ENCODE results near the gene NRM. TPM values are rescaled to one million over a fixed set of nuclear protein-coding genes. Genes with fewer than 3 reads are reported as not detected.
A peak's percentile ranks its signal among the peaks of the same experiment; 100 is the strongest.

The NRM gene
- total RNA-seq (2021; ENCODE audit: unreplicated experiment) = 13.6 TPM
- polyA plus RNA-seq (2012) = 13.3 and 18.6 TPM in 2 replicates
- Bru-seq, nascent RNA = percentile 59 among the genes with signal in this experiment
- BruChase-seq, experiment 1, labeled RNA remaining after a 6-hour chase = percentile 74 among the genes with signal in this experiment
- percentile 69 among the genes with signal in this experiment for BruChase-seq, experiment 2, labeled RNA remaining after a 2-hour chase
- long read RNA-seq, partial matches to known transcripts = 1 of 4 reads
- long read RNA-seq, other reads (novel, unspliced or antisense) = 0 of 4 reads

GRCh38 chr6:30690403-30691207 lies at the start of gene NRM:
Gene NRM, minus strand, starts transcription at chr6:30690984. Its CDS starts 10 bp downstream, at chr6:30690974.
- BruUV-seq (replicated peaks) = no TSS peak
- Histone ChIP-seq H3K9me3 (ENCODE audit: control insufficient read depth in 1 of 2, insufficient read depth in 1 of 2, low read depth in 1 of 2, low read length in 2 of 2) (no peaks in the 10 kb centered on the region), H4K20me1 (ENCODE audit: insufficient read depth) (no peaks in the 10 kb centered on the region), H3K27ac (ENCODE audit: low read depth, low read length) (peak within 1 kb of the TSS; percentile 77), H3K36me3 (ENCODE audit: control insufficient read depth in 1 of 2, insufficient read depth in 2 of 2, low read length in 2 of 2) (no peaks in the 10 kb centered on the region), H3K9me2 (ENCODE audit: insufficient read depth) (no peaks in the 10 kb centered on the region), H3K4me1 (ENCODE audit: control insufficient read depth in 1 of 2, insufficient read depth in 2 of 2, low read length in 2 of 2) (peaks cover 45 to 64% of the 10 kb centered on the region in 2 experiments), H3K9ac (ENCODE audit: low read length) (peak within 1 kb of the TSS; percentile 67), H3K79me2 (ENCODE audit: insufficient read depth, low read length) (peaks cover 9% of the 10 kb centered on the region), H3K27me3 (ENCODE audit: insufficient read depth, low read length) (no peaks in the 10 kb centered on the region), H2AFZ (ENCODE audit: low read depth, low read length, poor library complexity, severe bottlenecking) (no peak within 1 kb of the TSS), H3K4me2 (ENCODE audit: low read length) (peak within 1 kb of the TSS; percentile 86), H3K4me3 (replicated peaks in 1 of 2; ENCODE audit: low read depth in 1 of 2, low read length in 2 of 2) (peak within 1 kb of the TSS; percentile 58 to 61)
- CTCF ChIA-PET = interaction anchor here (1.5 kb wide), 1 partner anchor 12 kb away, joined by 9 read pairs; no protein-coding TSS in a partner anchor
- RAD21 ChIA-PET (ENCODE audit: low non-redundant PET in 1 of 2, low total read pairs in 2 of 2, uncharacterized antibody in 2 of 2, unreplicated experiment in 2 of 2) = interaction anchor here in 1 of 2 experiments (1.6 kb wide), 1 partner anchor 27 kb away, joined by 4 read pairs; the partner anchor contains the start of gene MDC1
- POLR2A ChIA-PET = interaction anchor here (0.7 to 3.5 kb wide), 6 partner anchors 9 to 40 kb away, joined by 3 to 25 read pairs (median 3); partner anchors contain the start of genes DHX16, MDC1 and TUBB
- no peak for DNase-seq (ENCODE audit: low read depth, low spot score)
- intact Hi-C loops (cut with micrococcal nuclease) = loop anchor here (1.0 kb wide), 1 partner anchor 27 kb away; the partner anchor contains the start of gene MDC1
- ATAC-seq = peak; percentile 68
- TF ChIP-seq POLR2A (IDR thresholded peaks at IDR 0.05; ENCODE audit: borderline replicate concordance, extremely low read depth, insufficient read depth, insufficient read length) (peak; percentile 57), POLR2AphosphoS5 (IDR thresholded peaks at IDR 0.05; ENCODE audit: low read depth, low read length) (peak; percentile 85), SRF (IDR thresholded peaks at IDR 0.05; ENCODE audit: low read depth) (no peak), YY1 (IDR thresholded peaks at IDR 0.05; ENCODE audit: extremely low read depth, insufficient replicate concordance, low read depth, low read length) (peak; percentile 10)

- Histone ChIP-seq H3K4me1 (ENCODE audit: control insufficient read depth in 1 of 2, insufficient read depth in 2 of 2, low read length in 2 of 2) (peaks cover 30 to 63% of the 10 kb centered on the region in 2 experiments), H3K9me3 (ENCODE audit: control insufficient read depth in 1 of 2, insufficient read depth in 1 of 2, low read depth in 1 of 2, low read length in 2 of 2) (no peaks in the 10 kb centered on the region), H3K79me2 (ENCODE audit: insufficient read depth, low read length) (peaks cover 15% of the 10 kb centered on the region), H3K27me3 (ENCODE audit: insufficient read depth, low read length) (no peaks in the 10 kb centered on the region), H3K9me2 (ENCODE audit: insufficient read depth) (no peaks in the 10 kb centered on the region), H3K9ac (ENCODE audit: low read length) (peak overlapping the region; percentile 29), H3K36me3 (ENCODE audit: control insufficient read depth in 1 of 2, insufficient read depth in 2 of 2, low read length in 2 of 2) (peaks cover 4 to 11% of the 10 kb centered on the region in 2 experiments; a peak in 1 of 4 replicates), H2AFZ (ENCODE audit: low read depth, low read length, poor library complexity, severe bottlenecking) (no peak overlapping the region), H3K4me2 (ENCODE audit: low read length) (peak overlapping the region; percentile 22), H3K4me3 (replicated peaks in 1 of 2; ENCODE audit: low read depth in 1 of 2, low read length in 2 of 2) (no peak overlapping the region), H3K27ac (ENCODE audit: low read depth, low read length) (peak overlapping the region; percentile 41; the same call in 1 of the 2 replicates), H4K20me1 (ENCODE audit: insufficient read depth) (no peaks in the 10 kb centered on the region)
- CTCF ChIA-PET = interaction anchor here (1.7 kb wide), 1 partner anchor 10 kb away, joined by 6 read pairs; no protein-coding TSS in a partner anchor
- no TSS peak for BruUV-seq (replicated peaks)
- no peak for TF ChIP-seq ZBTB33 (IDR thresholded peaks at IDR 0.05; ENCODE audit: extremely low read depth, insufficient replicate concordance, low read length)
- no peak for TF ChIP-seq RAD21 (IDR thresholded peaks at IDR 0.05; ENCODE audit: low read depth)
- TF ChIP-seq SIN3A (IDR thresholded peaks at IDR 0.05; ENCODE audit: low read depth) = no peak
- DNase-seq (ENCODE audit: low read depth, low spot score) (no peak), ATAC-seq (no peak)
- RAD21 ChIA-PET (ENCODE audit: low non-redundant PET in 1 of 2, low total read pairs in 2 of 2, uncharacterized antibody in 2 of 2, unreplicated experiment in 2 of 2) = no interaction called here
- POLR2A ChIA-PET = interaction anchor here (1.4 to 16.4 kb wide), 9 partner anchors 9 to 61 kb away, joined by 4 to 680 read pairs (median 9); no protein-coding TSS in a partner anchor
- intact Hi-C loops (cut with micrococcal nuclease) = loop anchor here (10.0 kb wide), 1 partner anchor 344 kb away; no protein-coding TSS in a partner anchor
Measured at GRCh38 chr6:30740540-30740870, 49.7 kb upstream of the NRM start.
